Renal pelvis (tissue), 4 donors: ENCODE measurements around the gene RAB26. TPM values are rescaled to one million over a fixed set of nuclear protein-coding genes. Genes with fewer than 3 reads are reported as not detected.

Experiments
- DNase-seq: peaks from one replicate; pipeline ENCODE4 v3.0.0-alpha.2; 2013
- polyA plus RNA-seq, 3 donors: library from polyadenylated mRNA; unstranded; fragments of 120-200 nt; gene quantifications; one replicate each; pipeline ENCODE4 v1.2.1, GENCODE V29; 2013; ENCODE audit not compliant: insufficient read length in 3 of 3

RAB26 gene
- polyA plus RNA-seq, 3 donors = 3.0 to 6.0 (median 3.1) TPM

- peak; percentile 87 for DNase-seq
These were observed 12.5 kb upstream of the RAB26 start, which contains the start of gene PKD1 for GRCh38 chr16:2135770-2136490. Gene PKD1, minus strand, starts transcription at chr16:2135898. Its CDS starts 209 bp downstream, at chr16:2135689.

- DNase-seq = no peak
These were observed 5.2 kb upstream of the RAB26 start for GRCh38 chr16:2142942-2143877.

GRCh38 chr16:2143878-2144485 lies 4.4 kb upstream of the RAB26 start:
- no peak for DNase-seq

- no peak for DNase-seq
These were observed 2.6 kb upstream of the RAB26 start for GRCh38 chr16:2145843-2146242.

GRCh38 chr16:2147378-2147777 lies 1.0 kb upstream of the RAB26 start:
- DNase-seq = no peak

GRCh38 chr16:2148714-2149629 lies 547 bp downstream of the RAB26 start:
- DNase-seq = no peak

- DNase-seq = no peak
These were observed 1.4 kb downstream of the RAB26 start for GRCh38 chr16:2149630-2150417.

GRCh38 chr16:2150418-2151187 lies 2.2 kb downstream of the RAB26 start:
- DNase-seq = no peak

- no peak for DNase-seq
These were observed 3.0 kb downstream of the RAB26 start for GRCh38 chr16:2151188-2152091.

GRCh38 chr16:2152695-2153506 lies 4.5 kb downstream of the RAB26 start:
- no peak for DNase-seq

- no peak for DNase-seq
These were observed 6.2 kb downstream of the RAB26 start for GRCh38 chr16:2154533-2155090.

GRCh38 chr16:2155091-2155950 lies 6.9 kb downstream of the RAB26 start, which contains the start of gene TRAF7:
Gene TRAF7, plus strand, starts transcription at chr16:2155782. Its CDS starts 8,139 bp downstream, at chr16:2163921.
- DNase-seq = peak; percentile 100

- DNase-seq = no peak
These were observed 7.8 kb downstream of the RAB26 start for GRCh38 chr16:2155977-2156848.

GRCh38 chr16:2156849-2157224 lies 8.4 kb downstream of the RAB26 start:
- no peak for DNase-seq
